ENCODE measurements around the gene ADAMTSL4.

GRCh38 chr1:150575518-150576366 is 26.5 kb downstream of the ADAMTSL4 start:
- TF ChIP-seq CTCF (IDR thresholded peaks at IDR 0.05; ENCODE audit: insufficient read depth, low read length, poor library complexity, severe bottlenecking) = no peak
- TF ChIP-seq EZH2phosphoT487 (conservative IDR thresholded peaks at IDR 0.05; ENCODE audit: low read length) = no peak
